Bronchial epithelial cell (primary cell): ENCODE data around the gene MAP4K4. TPM values are rescaled to one million over a fixed set of nuclear protein-coding genes. Genes with fewer than 3 reads are reported as not detected.

Source experiments
- DNase-seq: peaks from one replicate; pipeline ENCODE4 v3.0.0-alpha.2; 2010; ENCODE audit warnings: low read depth
- FAIRE-seq: peaks from 2 replicates; lab custom pipeline; 2011; peaks lifted over from hg19 to GRCh38; lab: Jason Lieb, UNC
- H3K27me3 ChIP-seq: 2 replicates; pipeline ENCODE4 v1.5.1; 2011; ENCODE audit warnings: low read length; ENCODE audit not compliant: control insufficient read depth, insufficient read depth
- H3K36me3 ChIP-seq: 2 replicates; pipeline ENCODE4 v1.5.1; 2011; ENCODE audit warnings: low read length; ENCODE audit not compliant: control insufficient read depth, insufficient read depth
- H3K4me3 ChIP-seq: 2 replicates; pipeline ENCODE4 v1.5.1; 2011; ENCODE audit warnings: mild to moderate bottlenecking, low read depth, low read length, control low read depth
- CTCF ChIP-seq: IDR thresholded peaks from 2 replicates; pipeline ENCODE4 v1.5.1; 2011; ENCODE audit warnings: mild to moderate bottlenecking, moderate library complexity, low read length, control low read depth, inconsistent platforms; ENCODE audit not compliant: insufficient read depth, severe bottlenecking
- total RNA-seq: library from RNA; depleted of rRNA; stranded (reverse); fragments of >200 nt; gene quantifications from 2 replicates; pipeline ENCODE4 v1.2.1, GENCODE V29; 2014

The MAP4K4 gene
- total RNA-seq, 1 donor from 2014 or later, result 81.1 TPM

GRCh38 chr2:101899265-101899664 is 201.8 kb downstream of the MAP4K4 start:
- no peak for TF ChIP-seq CTCF
- Histone ChIP-seq H3K27me3 (no peaks in the 10 kb centered on the region), H3K36me3 (no peaks in the 10 kb centered on the region), H3K4me3 (no peak overlapping the region)
- FAIRE-seq (no peak), DNase-seq (no peak)

- no peaks in the 10 kb centered on the region for H3K36me3 ChIP-seq
- no peak for TF ChIP-seq CTCF
- DNase-seq (peak; percentile 90), FAIRE-seq (no peak)
- H3K4me3 ChIP-seq, result no peak overlapping the region
- H3K27me3 ChIP-seq, result no peaks in the 10 kb centered on the region
Measured at GRCh38 chr2:101899871-101900270, 202.4 kb downstream of the MAP4K4 start.

GRCh38 chr2:101900375-101900774 is 202.9 kb downstream of the MAP4K4 start:
- Histone ChIP-seq H3K4me3 (no peak overlapping the region), H3K27me3 (no peaks in the 10 kb centered on the region), H3K36me3 (no peaks in the 10 kb centered on the region)
- DNase-seq (peak; percentile 90), FAIRE-seq (no peak)
- no peak for TF ChIP-seq CTCF

- H3K36me3 ChIP-seq, result no peaks in the 10 kb centered on the region
- TF ChIP-seq CTCF, result no peak
- H3K4me3 ChIP-seq, result no peak overlapping the region
- DNase-seq (no peak), FAIRE-seq (no peak)
- no peaks in the 10 kb centered on the region for H3K27me3 ChIP-seq
Measured at GRCh38 chr2:101901241-101901640, 203.7 kb downstream of the MAP4K4 start.

GRCh38 chr2:101902169-101902568 is 204.7 kb downstream of the MAP4K4 start:
- no peak for DNase-seq
- FAIRE-seq, result no peak

More at GRCh38 chr2:101902169-101902568, 204.7 kb downstream of the MAP4K4 start:
- H3K4me3 ChIP-seq, result no peak overlapping the region
- no peak for TF ChIP-seq CTCF
- no peaks in the 10 kb centered on the region for H3K36me3 ChIP-seq
- H3K27me3 ChIP-seq, result no peaks in the 10 kb centered on the region
